ENCODE measurements around the gene NR1H2.

The NR1H2 gene

GRCh38 chr19:50358483-50359327, 17.6 kb upstream of the NR1H2 start:
- Mint-ChIP-seq H3K27ac (peak overlapping the region; percentile 94), H3K4me3 (peak overlapping the region; percentile 80), H3K9me3 (no peaks in the 10 kb centered on the region), H3K36me3 (ENCODE audit: low read depth) (peaks cover 14% of the 10 kb centered on the region), H3K27me3 (no peaks in the 10 kb centered on the region), H3K4me1 (peaks cover 64% of the 10 kb centered on the region)
- DNase-seq = peak; percentile 77
- ATAC-seq = no peak

GRCh38 chr19:50359328-50359818, 16.9 kb upstream of the NR1H2 start:
- Mint-ChIP-seq H3K36me3 (ENCODE audit: low read depth) (peaks cover 14% of the 10 kb centered on the region), H3K9me3 (no peaks in the 10 kb centered on the region), H3K27ac (peak overlapping the region; percentile 94), H3K4me1 (peaks cover 69% of the 10 kb centered on the region), H3K4me3 (peak overlapping the region; percentile 80), H3K27me3 (no peaks in the 10 kb centered on the region)
- no peak for ATAC-seq
- no peak for DNase-seq

- Mint-ChIP-seq H3K27me3 (no peaks in the 10 kb centered on the region), H3K9me3 (no peaks in the 10 kb centered on the region), H3K27ac (peak overlapping the region; percentile 93), H3K36me3 (ENCODE audit: low read depth) (peaks cover 16% of the 10 kb centered on the region), H3K4me3 (peak overlapping the region; percentile 48), H3K4me1 (peaks cover 87% of the 10 kb centered on the region)
- DNase-seq (peak; percentile 36), ATAC-seq (no peak)
Measured at GRCh38 chr19:50361290-50362029, 14.8 kb upstream of the NR1H2 start.

GRCh38 chr19:50362030-50362412, 14.2 kb upstream of the NR1H2 start:
- peaks cover 16% of the 10 kb centered on the region for H3K36me3 Mint-ChIP-seq (ENCODE audit: low read depth)
- peak overlapping the region; percentile 56 for H3K4me3 Mint-ChIP-seq
- H3K9me3 Mint-ChIP-seq = no peaks in the 10 kb centered on the region
- ATAC-seq (no peak), DNase-seq (no peak)
- peaks cover 86% of the 10 kb centered on the region for H3K4me1 Mint-ChIP-seq
- peak overlapping the region; percentile 93 for H3K27ac Mint-ChIP-seq
- H3K27me3 Mint-ChIP-seq = no peaks in the 10 kb centered on the region

GRCh38 chr19:50362656-50363424, 13.4 kb upstream of the NR1H2 start:
- ATAC-seq (peak; percentile 17), DNase-seq (peak; percentile 43)
- Mint-ChIP-seq H3K9me3 (no peaks in the 10 kb centered on the region), H3K36me3 (ENCODE audit: low read depth) (peaks cover 16% of the 10 kb centered on the region), H3K27ac (peak overlapping the region; percentile 93), H3K4me1 (peaks cover 86% of the 10 kb centered on the region), H3K27me3 (no peaks in the 10 kb centered on the region), H3K4me3 (peak overlapping the region; percentile 60)

- no peaks in the 10 kb centered on the region for H3K27me3 Mint-ChIP-seq
- ATAC-seq (no peak), DNase-seq (no peak)
- H3K36me3 Mint-ChIP-seq (ENCODE audit: low read depth) = peaks cover 8% of the 10 kb centered on the region
- H3K4me1 Mint-ChIP-seq = peaks cover 74% of the 10 kb centered on the region
- H3K4me3 Mint-ChIP-seq = peak within 1 kb of the TSS; percentile 77
- H3K27ac Mint-ChIP-seq = peak within 1 kb of the TSS; percentile 93
- H3K9me3 Mint-ChIP-seq = no peaks in the 10 kb centered on the region
Measured at GRCh38 chr19:50365434-50366306, 10.6 kb upstream of the NR1H2 start, which contains the start of gene NAPSA. Gene NAPSA, minus strand, starts transcription at chr19:50365639. Its CDS starts 18 bp downstream, at chr19:50365621.

GRCh38 chr19:50368649-50369570, 7.3 kb upstream of the NR1H2 start:
- Mint-ChIP-seq H3K36me3 (ENCODE audit: low read depth) (peaks cover 2% of the 10 kb centered on the region), H3K27me3 (no peaks in the 10 kb centered on the region), H3K4me3 (peak overlapping the region; percentile 85), H3K4me1 (peaks cover 42% of the 10 kb centered on the region), H3K27ac (peak overlapping the region; percentile 89), H3K9me3 (no peaks in the 10 kb centered on the region)
- DNase-seq (peak; percentile 82), ATAC-seq (peak; percentile 53)

- H3K27ac Mint-ChIP-seq = no peak overlapping the region
- no peak for DNase-seq
Measured at GRCh38 chr19:50371914-50372475, 4.3 kb upstream of the NR1H2 start.

GRCh38 chr19:50377051-50377461, 799 bp downstream of the NR1H2 start:
- Mint-ChIP-seq H3K27me3 (no peaks in the 10 kb centered on the region), H3K27ac (peak overlapping the region; percentile 82), H3K9me3 (no peaks in the 10 kb centered on the region), H3K4me1 (peaks cover 20% of the 10 kb centered on the region), H3K36me3 (ENCODE audit: low read depth) (peaks cover 19% of the 10 kb centered on the region), H3K4me3 (peak overlapping the region; percentile 99)
- DNase-seq = peak; percentile 58
- ATAC-seq = peak; percentile 7

More at GRCh38 chr19:50371914-50372475, 4.3 kb upstream of the NR1H2 start:
- H3K27me3 Mint-ChIP-seq = no peaks in the 10 kb centered on the region
- peaks cover 33% of the 10 kb centered on the region for H3K4me1 Mint-ChIP-seq
- H3K36me3 Mint-ChIP-seq (ENCODE audit: low read depth) = no peaks in the 10 kb centered on the region
- ATAC-seq = no peak
- no peaks in the 10 kb centered on the region for H3K9me3 Mint-ChIP-seq
- H3K4me3 Mint-ChIP-seq = no peak overlapping the region

- ATAC-seq (no peak), DNase-seq (no peak)
- H3K4me1 Mint-ChIP-seq = peaks cover 20% of the 10 kb centered on the region
- H3K36me3 Mint-ChIP-seq (ENCODE audit: low read depth) = peaks cover 19% of the 10 kb centered on the region
- H3K4me3 Mint-ChIP-seq = peak overlapping the region; percentile 99
- H3K9me3 Mint-ChIP-seq = no peaks in the 10 kb centered on the region
- H3K27ac Mint-ChIP-seq = peak overlapping the region; percentile 82
- no peaks in the 10 kb centered on the region for H3K27me3 Mint-ChIP-seq
Measured at GRCh38 chr19:50377517-50377916, 1.3 kb downstream of the NR1H2 start.

- Mint-ChIP-seq H3K27me3 (no peaks in the 10 kb centered on the region), H3K4me3 (no peak overlapping the region), H3K4me1 (peaks cover 23% of the 10 kb centered on the region), H3K36me3 (ENCODE audit: low read depth) (peaks cover 19% of the 10 kb centered on the region), H3K27ac (peak overlapping the region; percentile 52), H3K9me3 (no peaks in the 10 kb centered on the region)
- DNase-seq (no peak), ATAC-seq (no peak)
Measured at GRCh38 chr19:50378169-50378862, 2.1 kb downstream of the NR1H2 start.

- ATAC-seq (no peak), DNase-seq (no peak)
- no peak overlapping the region for H3K4me3 Mint-ChIP-seq
- H3K36me3 Mint-ChIP-seq (ENCODE audit: low read depth) = peaks cover 22% of the 10 kb centered on the region
- H3K9me3 Mint-ChIP-seq = no peaks in the 10 kb centered on the region
- H3K4me1 Mint-ChIP-seq = peaks cover 29% of the 10 kb centered on the region
- H3K27ac Mint-ChIP-seq = no peak overlapping the region
- H3K27me3 Mint-ChIP-seq = no peaks in the 10 kb centered on the region
Measured at GRCh38 chr19:50378863-50379236, 2.6 kb downstream of the NR1H2 start.
